ENCODE data around the gene SPATS2L.

- TF ChIP-seq POLR2A (IDR thresholded peaks at IDR 0.05) = no peak
- TF ChIP-seq CTCF (IDR thresholded peaks at IDR 0.05) = no peak
- TF ChIP-seq POLR2AphosphoS5 (IDR thresholded peaks at IDR 0.05) = no peak
These were observed 183.5 kb downstream of the SPATS2L start for GRCh38 chr2:200490001-200490400.

Data from breast epithelium (tissue), 3 donors.